HL-60 (cell line): ENCODE results near the gene GPD1.

Experiments
- DNase-seq, 2 experiments: peaks; one replicate each; pipeline ENCODE4 v3.0.0-alpha.2; 2010 to 2020; ENCODE audit warnings: low read depth in 1 of 2, low spot score in 1 of 2
- H3K27ac ChIP-seq: fragments of 250-450 bp; sonication (Bioruptor Pico); replicated peaks from 2 replicates; pipeline ENCODE4 v1.5.1; 2020; ENCODE audit warnings: mild to moderate bottlenecking, moderate library complexity
- H3K27me3 ChIP-seq: fragments of 250-450 bp; sonication (Bioruptor Pico); 2 replicates; pipeline ENCODE4 v1.5.1; 2021; ENCODE audit warnings: mild to moderate bottlenecking, moderate library complexity; ENCODE audit not compliant: insufficient read depth, poor library complexity, severe bottlenecking
- H3K4me3 ChIP-seq: replicated peaks from 2 replicates; pipeline ENCODE4 v1.5.1; 2011; ENCODE audit warnings: mild to moderate bottlenecking, control low read depth, low read length; ENCODE audit not compliant: insufficient read depth
- CTCF ChIP-seq: IDR thresholded peaks from one replicate; pipeline ENCODE4 v1.5.1; 2011; ENCODE audit warnings: low read length, control low read depth, inconsistent platforms; ENCODE audit not compliant: insufficient read depth
- GABPA ChIP-seq: IDR thresholded peaks from 2 replicates; pipeline ENCODE4 v1.6.1; 2012; ENCODE audit warnings: low read depth
- POLR2AphosphoS5 ChIP-seq: IDR thresholded peaks from 2 replicates; pipeline ENCODE4 v1.6.1; 2012; ENCODE audit warnings: low read depth
- REST ChIP-seq: IDR thresholded peaks from 2 replicates; pipeline ENCODE4 v1.6.1; 2012; ENCODE audit warnings: low read depth; ENCODE audit not compliant: insufficient replicate concordance
- SPI1 ChIP-seq: IDR thresholded peaks from 2 replicates; pipeline ENCODE4 v1.6.1; 2012; ENCODE audit warnings: low read depth, mild to moderate bottlenecking, borderline replicate concordance

GPD1 gene

GRCh38 chr12:50061946-50062686 lies 41.7 kb upstream of the GPD1 start:
- Histone ChIP-seq H3K27me3 (no peaks in the 10 kb centered on the region), H3K4me3 (no peak overlapping the region), H3K27ac (no peak overlapping the region)
- TF ChIP-seq GABPA (no peak), SPI1 (no peak), REST (no peak), POLR2AphosphoS5 (no peak), CTCF (no peak)
- no peak for DNase-seq

GRCh38 chr12:50062728-50063460 lies 40.9 kb upstream of the GPD1 start:
- Histone ChIP-seq H3K27ac (no peak overlapping the region), H3K27me3 (no peaks in the 10 kb centered on the region), H3K4me3 (no peak overlapping the region)
- TF ChIP-seq SPI1: no peak
- no peak for DNase-seq

- Histone ChIP-seq H3K27me3 (no peaks in the 10 kb centered on the region), H3K4me3 (no peak overlapping the region), H3K27ac (no peak overlapping the region)
- no peak for TF ChIP-seq POLR2AphosphoS5
- no peak for TF ChIP-seq GABPA
- TF ChIP-seq REST: no peak
- no peak for TF ChIP-seq CTCF
- TF ChIP-seq SPI1: no peak
- DNase-seq: no peak
These were observed 38.0 kb upstream of the GPD1 start for GRCh38 chr12:50065726-50066310.

- TF ChIP-seq REST (no peak), SPI1 (no peak), CTCF (no peak), GABPA (no peak), POLR2AphosphoS5 (no peak)
- Histone ChIP-seq H3K27ac (no peak overlapping the region), H3K27me3 (no peaks in the 10 kb centered on the region), H3K4me3 (no peak overlapping the region)
- DNase-seq: no peak
These were observed 37.4 kb upstream of the GPD1 start for GRCh38 chr12:50066402-50066801.
